ENCODE results near the gene NAB1.

The NAB1 gene

DNA sequence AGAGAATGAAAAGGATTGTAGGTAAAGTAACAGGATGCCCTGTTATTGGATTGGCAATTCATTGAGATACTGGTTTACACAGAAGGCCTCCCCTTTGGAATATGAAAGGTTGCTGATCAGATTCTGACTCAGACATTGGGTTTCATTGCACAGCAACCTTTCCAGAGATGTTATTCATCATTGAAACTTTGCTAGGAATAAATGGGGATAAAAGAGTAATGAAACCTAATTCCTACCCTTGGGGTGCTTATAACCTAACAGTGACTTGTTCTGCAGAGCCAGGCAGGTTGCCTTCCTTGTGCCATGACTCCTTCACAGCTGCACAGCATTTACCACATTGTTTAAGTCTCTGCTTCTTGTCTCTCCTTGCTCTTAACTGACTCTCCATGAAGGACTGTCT lies 5.0 kb downstream of the NAB1 start:
- peaks cover 36% of the 10 kb centered on the region for H3K4me1 Mint-ChIP-seq
- H3K4me3 Mint-ChIP-seq = no peak overlapping the region
- H3K9me3 Mint-ChIP-seq = no peaks in the 10 kb centered on the region
- no peaks in the 10 kb centered on the region for H3K27me3 Mint-ChIP-seq (ENCODE audit: low read depth, poor library complexity)
- DNase-seq = no peak
- H3K36me3 Mint-ChIP-seq (ENCODE audit: low read depth) = peaks cover 1% of the 10 kb centered on the region
- no peak overlapping the region for H3K27ac Mint-ChIP-seq
- TF ChIP-seq, protein P1, sequence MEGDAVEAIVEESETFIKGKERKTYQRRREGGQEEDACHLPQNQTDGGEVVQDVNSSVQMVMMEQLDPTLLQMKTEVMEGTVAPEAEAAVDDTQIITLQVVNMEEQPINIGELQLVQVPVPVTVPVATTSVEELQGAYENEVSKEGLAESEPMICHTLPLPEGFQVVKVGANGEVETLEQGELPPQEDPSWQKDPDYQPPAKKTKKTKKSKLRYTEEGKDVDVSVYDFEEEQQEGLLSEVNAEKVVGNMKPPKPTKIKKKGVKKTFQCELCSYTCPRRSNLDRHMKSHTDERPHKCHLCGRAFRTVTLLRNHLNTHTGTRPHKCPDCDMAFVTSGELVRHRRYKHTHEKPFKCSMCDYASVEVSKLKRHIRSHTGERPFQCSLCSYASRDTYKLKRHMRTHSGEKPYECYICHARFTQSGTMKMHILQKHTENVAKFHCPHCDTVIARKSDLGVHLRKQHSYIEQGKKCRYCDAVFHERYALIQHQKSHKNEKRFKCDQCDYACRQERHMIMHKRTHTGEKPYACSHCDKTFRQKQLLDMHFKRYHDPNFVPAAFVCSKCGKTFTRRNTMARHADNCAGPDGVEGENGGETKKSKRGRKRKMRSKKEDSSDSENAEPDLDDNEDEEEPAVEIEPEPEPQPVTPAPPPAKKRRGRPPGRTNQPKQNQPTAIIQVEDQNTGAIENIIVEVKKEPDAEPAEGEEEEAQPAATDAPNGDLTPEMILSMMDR (IDR thresholded peaks at IDR 0.05) = no peak

DNA sequence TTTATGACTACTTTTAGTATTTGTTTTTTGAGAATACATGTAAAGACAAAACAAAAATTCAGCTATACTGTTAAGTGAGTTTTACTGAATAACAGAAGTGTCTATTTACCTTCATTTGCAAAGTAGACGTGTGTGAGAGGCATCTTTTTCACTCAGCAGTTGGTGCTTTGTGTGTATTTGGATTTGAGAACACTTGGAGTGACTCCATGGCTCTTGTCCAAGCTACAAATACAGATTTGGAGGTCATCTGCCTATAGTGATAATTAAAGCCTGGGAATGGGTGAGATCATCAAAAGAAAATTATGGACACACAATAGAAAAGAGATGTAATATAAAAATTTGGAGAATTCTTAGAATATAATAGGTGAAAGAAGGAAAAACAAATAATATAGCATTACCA lies 6.2 kb downstream of the NAB1 start:
- no peak for DNase-seq
- H3K36me3 Mint-ChIP-seq (ENCODE audit: low read depth) = peaks cover 10% of the 10 kb centered on the region
- TF ChIP-seq, protein P1 (IDR thresholded peaks at IDR 0.05) = no peak
- H3K4me3 Mint-ChIP-seq = no peak overlapping the region
- no peaks in the 10 kb centered on the region for H3K27me3 Mint-ChIP-seq (ENCODE audit: low read depth, poor library complexity)
- H3K4me1 Mint-ChIP-seq = peaks cover 30% of the 10 kb centered on the region
- no peaks in the 10 kb centered on the region for H3K9me3 Mint-ChIP-seq
- no peak overlapping the region for H3K27ac Mint-ChIP-seq

DNA sequence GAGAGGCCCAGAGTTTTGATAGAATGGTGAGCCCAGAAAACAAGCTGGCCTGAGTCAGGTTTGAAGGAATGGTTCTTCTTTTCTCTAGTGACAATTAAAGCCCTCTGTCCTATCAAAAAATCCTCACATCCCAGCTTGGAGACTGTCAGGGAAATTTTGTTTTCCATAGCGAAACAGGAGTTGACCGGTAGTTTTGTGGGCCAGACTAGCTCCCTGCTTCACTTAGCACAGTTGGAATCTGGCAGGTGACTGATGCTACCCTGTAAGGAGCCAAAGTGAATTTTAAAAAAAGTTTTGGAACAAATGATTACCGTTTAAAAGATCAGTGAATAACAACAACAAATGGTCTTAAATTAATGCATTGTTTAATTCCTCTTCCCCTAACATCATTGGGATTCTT lies 6.7 kb downstream of the NAB1 start:
- no peak overlapping the region for H3K27ac Mint-ChIP-seq
- peaks cover 25% of the 10 kb centered on the region for H3K4me1 Mint-ChIP-seq
- no peaks in the 10 kb centered on the region for H3K9me3 Mint-ChIP-seq
- TF ChIP-seq, protein P1 (IDR thresholded peaks at IDR 0.05) = no peak
- H3K4me3 Mint-ChIP-seq = no peak overlapping the region
- H3K36me3 Mint-ChIP-seq (ENCODE audit: low read depth) = peaks cover 13% of the 10 kb centered on the region
- H3K27me3 Mint-ChIP-seq (ENCODE audit: low read depth, poor library complexity) = peaks cover 2% of the 10 kb centered on the region
- no peak for DNase-seq

DNA sequence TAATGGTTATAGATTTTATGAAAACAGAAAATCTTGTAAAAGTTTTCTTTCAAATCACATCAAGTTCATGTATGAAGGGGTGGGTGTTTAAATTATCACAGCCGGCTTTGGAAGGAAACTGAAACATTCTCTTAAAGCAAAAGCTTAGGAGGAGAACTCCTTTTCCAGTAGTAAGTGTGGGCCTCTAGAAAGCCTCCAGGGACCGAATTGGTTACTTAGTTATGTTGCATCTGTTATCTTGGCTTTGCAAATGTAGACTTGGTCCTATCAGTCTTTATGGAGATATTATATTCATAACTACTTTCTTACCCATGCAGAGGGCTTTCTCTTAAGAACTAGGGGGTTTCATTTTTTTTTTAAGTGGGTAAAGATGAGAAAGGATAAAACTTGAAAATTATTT lies 7.4 kb downstream of the NAB1 start:
- peaks cover 5% of the 10 kb centered on the region for H3K27me3 Mint-ChIP-seq (ENCODE audit: low read depth, poor library complexity)
- H3K4me3 Mint-ChIP-seq = no peak overlapping the region
- H3K27ac Mint-ChIP-seq = no peak overlapping the region
- peaks cover 20% of the 10 kb centered on the region for H3K4me1 Mint-ChIP-seq
- H3K36me3 Mint-ChIP-seq (ENCODE audit: low read depth) = peaks cover 15% of the 10 kb centered on the region
- no peak for DNase-seq
- TF ChIP-seq, protein P1 (IDR thresholded peaks at IDR 0.05) = no peak
- H3K9me3 Mint-ChIP-seq = no peaks in the 10 kb centered on the region

DNA sequence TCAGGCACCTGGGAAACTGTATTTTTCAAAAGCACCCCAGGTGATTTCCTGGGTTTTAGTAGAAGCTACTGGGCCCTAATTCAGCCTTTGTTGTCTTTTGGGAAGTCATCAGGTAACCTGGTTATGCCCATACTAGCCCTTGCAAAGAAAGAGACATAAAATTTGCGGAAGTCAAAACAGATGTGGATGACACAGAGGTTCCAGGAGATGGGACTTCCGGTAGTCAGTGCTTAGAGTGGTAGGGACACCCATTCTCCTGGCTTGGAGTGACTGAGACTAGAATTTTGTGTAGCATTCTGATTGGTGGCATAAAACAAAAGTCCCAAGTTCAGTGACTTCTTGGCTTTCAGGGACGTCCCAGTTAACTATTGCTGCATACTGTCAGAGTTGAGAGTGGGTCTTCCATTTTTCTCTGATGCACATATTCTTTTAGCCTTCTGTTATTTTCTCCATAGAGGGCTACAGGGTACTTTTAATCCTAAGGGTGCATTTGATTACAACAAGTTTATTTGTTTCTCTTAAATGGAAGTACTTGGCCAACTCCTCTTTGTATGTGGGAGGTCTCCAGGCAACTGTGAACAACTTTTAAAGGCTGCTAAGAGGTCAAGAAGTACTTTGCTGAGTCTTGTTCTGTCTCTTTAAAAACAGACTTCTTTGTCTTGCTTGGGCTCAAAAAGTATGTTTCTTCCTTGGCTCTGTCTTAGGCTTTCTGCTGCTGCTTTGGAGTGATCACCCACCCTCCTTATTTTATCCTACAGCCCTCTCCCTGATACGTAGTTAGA lies 8.8 kb downstream of the NAB1 start:
- H3K4me3 Mint-ChIP-seq = no peak overlapping the region
- H3K27ac Mint-ChIP-seq = no peak overlapping the region
- peaks cover 23% of the 10 kb centered on the region for H3K4me1 Mint-ChIP-seq
- no peaks in the 10 kb centered on the region for H3K9me3 Mint-ChIP-seq
- TF ChIP-seq, protein P1 (IDR thresholded peaks at IDR 0.05) = no peak
- no peak for DNase-seq
- H3K36me3 Mint-ChIP-seq (ENCODE audit: low read depth) = peaks cover 15% of the 10 kb centered on the region
- peaks cover 5% of the 10 kb centered on the region for H3K27me3 Mint-ChIP-seq (ENCODE audit: low read depth, poor library complexity)

DNA sequence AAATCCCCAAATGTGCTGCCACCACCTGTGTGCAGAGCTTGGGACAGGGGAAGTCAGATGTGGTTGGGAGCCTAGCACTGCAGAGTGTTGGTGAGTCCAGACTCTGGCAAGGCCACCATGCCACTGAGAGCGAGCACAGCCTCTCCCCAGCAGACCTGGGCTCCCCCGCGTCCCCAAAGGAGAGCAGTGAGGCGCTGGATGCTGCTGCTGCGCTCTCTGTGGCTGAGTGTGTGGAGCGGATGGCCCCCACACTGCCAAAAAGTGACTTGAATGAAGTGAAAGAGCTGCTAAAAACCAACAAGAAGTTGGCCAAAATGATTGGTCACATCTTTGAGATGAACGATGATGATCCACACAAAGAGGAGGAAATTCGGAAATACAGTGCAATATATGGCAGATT lies 10.7 kb downstream of the NAB1 start:
- Mint-ChIP-seq H3K9me3 (no peaks in the 10 kb centered on the region), H3K4me3 (no peak overlapping the region), H3K27ac (no peak overlapping the region), H3K27me3 (ENCODE audit: low read depth, poor library complexity) (peaks cover 5% of the 10 kb centered on the region), H3K4me1 (peaks cover 26% of the 10 kb centered on the region), H3K36me3 (ENCODE audit: low read depth) (peaks cover 29% of the 10 kb centered on the region)
- TF ChIP-seq, protein P1 (IDR thresholded peaks at IDR 0.05) = no peak
- DNase-seq = no peak
